GM19468 (cell line): ENCODE results near the gene SLC6A19.

Experiments used
- ATAC-seq: cut with Tn5 transposase; IDR thresholded peaks from one replicate; pipeline ENCODE4 v1.9.1; 2021; ENCODE audit warnings: mild to moderate bottlenecking, moderate library complexity, moderate number of reproducible peaks; ENCODE audit not compliant: unreplicated experiment; ENCODE audit errors: extremely low read depth

The SLC6A19 gene

GRCh38 chr5:1164696-1165630 is 36.4 kb upstream of the SLC6A19 start:
- no peak for ATAC-seq

GRCh38 chr5:1165864-1166263 is 35.5 kb upstream of the SLC6A19 start:
- ATAC-seq, result no peak

DNA sequence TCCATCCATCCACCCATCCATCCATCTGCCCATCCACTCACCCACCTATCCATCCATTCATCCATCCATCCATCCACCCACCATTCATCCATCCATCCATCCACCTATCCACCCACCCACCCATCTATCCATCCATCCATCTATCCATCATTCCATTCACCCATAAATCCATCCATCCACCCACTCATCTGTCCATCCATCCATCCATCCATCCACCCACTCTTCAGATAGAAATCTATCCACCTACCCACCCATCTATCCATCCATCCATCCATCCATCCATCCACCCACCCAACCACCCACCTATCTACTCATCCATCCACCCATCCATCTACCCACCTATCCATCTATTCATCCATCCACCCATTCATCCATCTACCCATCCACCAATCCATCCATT is 35.0 kb upstream of the SLC6A19 start:
- ATAC-seq, result no peak

DNA sequence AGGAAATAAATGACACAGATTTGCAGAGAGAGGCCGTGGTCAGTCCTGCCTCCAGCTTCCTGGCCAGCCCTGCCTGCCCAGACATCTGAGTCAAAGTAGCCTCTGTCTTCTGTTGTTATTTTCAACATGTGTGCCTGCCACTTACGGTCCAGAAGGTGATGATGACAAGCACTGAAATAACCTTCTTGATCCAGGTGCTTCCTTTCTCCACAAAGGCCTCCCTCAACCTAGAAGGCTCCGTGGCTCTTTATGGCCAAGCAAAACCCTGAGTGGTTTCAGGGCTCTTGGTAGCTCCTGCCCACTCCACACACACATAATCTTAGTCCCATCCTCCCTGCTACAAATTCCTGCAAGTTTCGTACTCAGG is 34.1 kb upstream of the SLC6A19 start:
- no peak for ATAC-seq

- peak; percentile 21 for ATAC-seq
Observed at GRCh38 chr5:1167728-1168709, 33.4 kb upstream of the SLC6A19 start.

GRCh38 chr5:1168796-1169195 is 32.6 kb upstream of the SLC6A19 start:
- no peak for ATAC-seq

GRCh38 chr5:1169211-1170115 is 31.9 kb upstream of the SLC6A19 start:
- no peak for ATAC-seq

GRCh38 chr5:1171340-1171941 is 30.0 kb upstream of the SLC6A19 start:
- no peak for ATAC-seq

DNA sequence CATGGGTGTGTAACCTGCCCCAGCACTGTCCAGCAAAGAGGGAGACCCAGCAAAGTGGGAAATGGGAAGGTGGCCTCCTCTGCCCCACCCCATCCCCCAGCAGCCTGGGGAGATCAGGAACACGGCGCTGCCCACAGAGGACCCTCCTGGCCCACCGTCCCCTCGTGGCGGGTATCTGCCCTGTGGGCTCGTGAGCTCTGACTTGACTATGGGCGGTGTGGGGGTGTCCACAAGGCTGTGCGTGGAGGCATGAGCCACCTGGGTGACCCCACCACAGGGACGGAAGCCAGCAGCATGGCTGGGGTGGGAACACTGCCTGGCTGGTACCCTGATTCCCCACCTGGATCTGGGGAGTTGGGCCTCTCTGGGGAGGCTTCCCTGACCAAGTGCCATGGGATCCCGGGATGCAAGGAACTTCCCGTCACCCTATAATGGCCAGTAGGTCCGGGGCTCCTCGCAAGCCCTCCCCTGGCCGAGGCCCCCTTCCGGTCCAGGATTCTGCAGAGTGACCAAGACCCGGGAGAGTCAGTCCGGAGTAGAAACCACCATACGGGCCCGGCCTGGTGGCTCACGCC is 29.3 kb upstream of the SLC6A19 start:
- ATAC-seq, result no peak

- no peak for ATAC-seq
Observed at GRCh38 chr5:1172670-1173404, 28.6 kb upstream of the SLC6A19 start.

DNA sequence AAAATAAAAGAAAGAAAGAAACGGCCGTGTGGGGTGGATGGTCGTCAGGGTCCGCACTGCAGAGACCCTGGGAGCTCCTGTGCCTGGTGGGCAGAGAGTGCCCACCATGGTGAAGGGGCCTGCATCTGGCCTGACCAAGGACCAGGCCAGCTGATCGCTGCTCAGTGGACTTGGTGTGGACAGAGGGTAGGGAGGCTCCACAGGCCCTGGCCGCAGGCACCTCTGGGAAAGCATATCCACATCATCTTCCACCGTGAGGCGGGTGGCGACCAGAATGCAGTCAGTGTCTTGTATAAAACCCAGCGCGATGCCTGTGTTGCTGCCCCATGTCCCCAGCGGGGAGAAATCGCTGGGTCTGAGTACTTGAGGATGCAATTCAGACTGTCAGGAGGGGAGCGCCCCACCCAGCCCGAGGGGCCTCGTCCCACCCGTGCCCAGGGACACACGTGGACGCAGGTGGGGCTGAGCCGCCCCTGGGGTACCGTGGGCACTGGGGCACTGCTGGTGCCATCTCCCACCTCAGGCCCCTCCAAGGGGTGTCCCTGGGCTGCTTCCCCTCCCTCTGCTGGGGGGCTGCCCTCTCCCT is 27.8 kb upstream of the SLC6A19 start:
- no peak for ATAC-seq

GRCh38 chr5:1174122-1174936 is 27.1 kb upstream of the SLC6A19 start:
- no peak for ATAC-seq

GRCh38 chr5:1175015-1175414 is 26.4 kb upstream of the SLC6A19 start:
- no peak for ATAC-seq

DNA sequence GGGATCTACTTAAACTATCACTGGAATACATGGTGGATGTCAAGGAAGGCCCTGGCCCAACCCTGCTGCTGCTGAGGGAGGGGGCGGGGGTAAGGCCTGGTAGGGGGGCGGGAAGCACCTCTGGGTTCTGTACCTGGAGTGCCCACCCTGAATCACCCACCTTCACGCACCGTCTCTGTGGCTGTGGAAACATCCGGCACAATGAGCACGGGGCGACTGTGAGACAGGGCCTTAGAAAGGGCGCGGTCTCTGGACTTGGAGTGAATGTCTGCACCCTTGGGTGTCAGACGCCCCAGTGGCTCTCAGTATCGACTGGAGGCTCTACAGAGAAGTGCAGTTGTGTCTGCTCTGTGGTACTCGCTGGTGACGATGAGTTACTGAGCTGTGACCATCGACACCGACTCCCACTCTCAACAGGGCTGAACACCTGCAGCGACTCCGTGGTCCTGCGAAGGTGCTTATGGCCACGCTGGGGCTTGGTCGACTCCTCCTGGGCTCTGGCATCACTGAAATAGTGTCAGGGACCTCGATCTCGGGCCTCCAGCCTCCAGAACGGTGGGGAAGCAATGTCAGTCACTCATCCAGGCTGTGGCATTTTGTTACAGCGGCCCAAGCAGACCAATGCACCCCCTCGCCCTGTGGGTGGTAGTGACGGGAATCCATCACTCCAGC is 25.5 kb upstream of the SLC6A19 start:
- no peak for ATAC-seq

DNA sequence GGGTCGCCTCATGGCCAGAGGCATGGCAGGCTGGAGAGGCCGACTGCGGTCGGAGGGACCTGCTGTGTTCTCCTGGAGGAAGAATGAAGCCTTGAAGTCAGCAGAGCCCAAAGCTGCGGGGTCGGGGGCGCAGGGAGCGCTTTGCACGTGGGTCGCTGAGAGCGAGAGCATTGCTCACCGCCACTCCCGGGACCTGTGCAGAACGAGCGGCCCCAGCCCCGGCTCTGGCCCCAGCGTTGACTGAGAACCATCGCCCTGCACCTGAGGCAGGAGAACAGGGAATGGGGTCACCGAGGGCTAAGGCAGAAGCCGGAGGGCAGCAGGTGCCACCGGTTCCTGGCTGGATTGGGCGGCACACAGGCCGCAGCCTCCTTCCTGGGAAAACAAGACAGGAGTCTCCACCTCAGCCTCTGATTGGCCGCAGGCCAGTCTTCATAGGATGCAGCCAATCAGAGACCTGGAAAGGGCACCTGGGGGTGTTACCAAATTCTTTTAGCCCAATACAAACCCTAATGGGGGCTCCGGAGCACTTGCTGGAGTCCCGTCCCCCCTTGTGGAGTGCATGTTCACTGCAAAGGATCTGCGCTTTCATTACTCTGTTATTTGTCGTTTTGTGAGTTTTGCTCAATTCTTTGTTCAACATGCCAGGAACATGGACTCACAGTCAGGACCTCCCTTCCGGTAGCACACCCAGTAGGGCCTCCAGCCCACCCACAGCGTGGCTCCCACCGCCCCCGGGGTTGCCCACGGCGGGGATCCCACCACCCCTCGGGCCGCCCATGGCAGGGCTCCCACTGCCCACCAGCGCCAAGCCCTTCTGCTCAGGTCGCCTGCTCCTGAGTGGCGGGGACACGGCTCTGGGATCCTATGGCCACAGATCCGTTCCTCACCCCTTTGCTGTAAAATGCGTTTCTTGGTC is 24.7 kb upstream of the SLC6A19 start:
- ATAC-seq, result no peak
